B cell (primary cell): ENCODE measurements around the gene IRF1. TPM values are rescaled to one million over a fixed set of nuclear protein-coding genes. Genes with fewer than 3 reads are reported as not detected.

Experiments
- ATAC-seq: fragments of 200-7000 bp; cut with Tn5 transposase; one replicate; pipeline ENCODE4 v1.10.0; 2021; ENCODE audit warnings: low read depth, mild to moderate bottlenecking, moderate number of reproducible peaks, moderate library complexity
- CTCF ChIA-PET: fragments of 350-600 bp; sonication (Branson Sonifier 250); formaldehyde crosslinking; loops from one replicate; lab custom pipeline; 2021; ENCODE audit warnings: antibody characterized with exemption, inconsistent platforms; lab: Charles Lee
- POLR2A ChIA-PET: fragments of 350-600 bp; sonication (Branson Sonifier 250); formaldehyde crosslinking; loops from one replicate; lab custom pipeline; 2021; ENCODE audit warnings: antibody characterized with exemption; lab: Charles Lee
- DNase-seq: peaks from one replicate; pipeline ENCODE4 v3.0.0; 2013
- H2AFZ ChIP-seq: 2 replicates; pipeline ENCODE4 v1.6.1; 2012; ENCODE audit warnings: mild to moderate bottlenecking, low read depth, low read length; ENCODE audit not compliant: insufficient read depth, poor library complexity, severe bottlenecking
- H3K27ac ChIP-seq, 2 donors: 1 replicate in 1 of 2; 2 replicates in 1 of 2; pipeline ENCODE4 v1.5.1; 2012 to 2013; ENCODE audit warnings: low read length in 2 of 2, mild to moderate bottlenecking in 2 of 2, moderate library complexity in 1 of 2
- H3K27me3 ChIP-seq, 4 experiments: fragments of 200-600 bp in 1 of 4; sonication (generic) in 1 of 4; replicated peaks in 1 of 4; 1 replicate in 2 of 4; 2 replicates in 2 of 4; pipeline versions ENCODE4 v1.6.1 to v1.7.0; 2013 to 2016; ENCODE audit warnings: low read length in 3 of 4, mild to moderate bottlenecking in 2 of 4, mixed read lengths in 1 of 4, moderate library complexity in 1 of 4; ENCODE audit not compliant: insufficient read depth in 4 of 4, control insufficient read depth in 3 of 4; ENCODE audit errors: control extremely low read depth in 1 of 4
- H3K36me3 ChIP-seq, 2 experiments: replicated peaks in 1 of 2; 1 replicate in 1 of 2; 2 replicates in 1 of 2; pipeline versions ENCODE4 v1.6.1 to v1.7.1; 2013; ENCODE audit warnings: low read length in 1 of 2; ENCODE audit not compliant: insufficient read depth in 2 of 2, control insufficient read depth in 1 of 2; ENCODE audit errors: control extremely low read depth in 1 of 2, extremely low read depth in 1 of 2
- H3K4me1 ChIP-seq, 2 donors: fragments of 200-600 bp in 1 of 2; sonication (generic) in 1 of 2; 1 replicate in 1 of 2; 2 replicates in 1 of 2; pipeline versions ENCODE4 v1.5.1 to v1.6.1; 2013 to 2017; ENCODE audit warnings: low read length in 2 of 2; ENCODE audit not compliant: control insufficient read depth in 2 of 2, insufficient read depth in 2 of 2
- H3K4me2 ChIP-seq: replicated peaks from 2 replicates; pipeline ENCODE3; 2012; ENCODE audit warnings: mild to moderate bottlenecking, low read depth, low read length; ENCODE audit not compliant: poor library complexity, severe bottlenecking
- H3K4me3 ChIP-seq, 5 experiments: fragments of 200-600 bp in 1 of 5; sonication (generic) in 1 of 5; 1 replicate in 3 of 5; 2 replicates in 2 of 5; pipeline versions ENCODE4 v1.5.1 to v1.7.0; 2011 to 2016; ENCODE audit warnings: low read length in 4 of 5, mild to moderate bottlenecking in 4 of 5, low read depth in 2 of 5, control low read depth in 1 of 5, moderate library complexity in 1 of 5; ENCODE audit not compliant: insufficient read depth in 1 of 5; ENCODE audit errors: control extremely low read depth in 1 of 5, extremely low read depth in 1 of 5
- H3K79me2 ChIP-seq: fragments of 200-600 bp; sonication (generic); one replicate; pipeline ENCODE4 v1.6.0; 2016; ENCODE audit warnings: low read length; ENCODE audit not compliant: control insufficient read depth, insufficient read depth
- H3K9ac ChIP-seq: fragments of 200-600 bp; sonication (generic); 2 replicates; pipeline ENCODE4 v1.6.1; 2017; ENCODE audit warnings: mild to moderate bottlenecking, low read length, moderate library complexity
- H3K9me3 ChIP-seq, 3 donors: one replicate each; pipeline versions ENCODE4 v1.6.1 to v1.7.1; 2013; ENCODE audit warnings: low read length in 2 of 3; ENCODE audit not compliant: control insufficient read depth in 2 of 3, insufficient read depth in 1 of 3; ENCODE audit errors: control extremely low read depth in 1 of 3
- H4K20me1 ChIP-seq: 2 replicates; pipeline ENCODE4 v1.6.0; 2012; ENCODE audit warnings: mild to moderate bottlenecking, low read length; ENCODE audit not compliant: insufficient read depth, control insufficient read depth, poor library complexity, severe bottlenecking
- H3K27ac Mint-ChIP-seq: one replicate; pipeline ENCODE4 v1.8.0; 2021; ENCODE audit warnings: mixed read lengths
- H3K27me3 Mint-ChIP-seq: one replicate; pipeline ENCODE4 v1.8.0; 2021; ENCODE audit warnings: mixed read lengths
- H3K4me1 Mint-ChIP-seq: one replicate; pipeline ENCODE4 v1.8.0; 2021; ENCODE audit warnings: mixed read lengths
- H3K4me3 Mint-ChIP-seq: one replicate; pipeline ENCODE4 v1.8.0; 2021; ENCODE audit warnings: mixed read lengths
- H3K9me3 Mint-ChIP-seq: one replicate; pipeline ENCODE4 v1.8.0; 2022; ENCODE audit warnings: mixed read lengths; ENCODE audit not compliant: insufficient read depth
- EZH2 ChIP-seq: IDR thresholded peaks from 2 replicates; pipeline ENCODE4 v1.6.1; 2012; ENCODE audit warnings: borderline replicate concordance, low read depth, mild to moderate bottlenecking, moderate library complexity, low read length; ENCODE audit not compliant: insufficient read depth, poor library complexity, severe bottlenecking
- WGBS: methylation state at CpG from one replicate; pipeline ENCODE4 v1.1.5; 2013; ENCODE audit warnings: missing lambda C conversion rate; ENCODE audit not compliant: insufficient coverage; 5-methylcytosine and 5-hydroxymethylcytosine counted together
- intact Hi-C: fragments of 100-400 bp; cut with micrococcal nuclease; formaldehyde crosslinking; loops from one replicate; pipeline ENCODE4 v1.10.0; 2022
- polyA plus RNA-seq: library from polyadenylated mRNA; depleted of rRNA; stranded (reverse); fragments of >200 nt; gene quantifications from 2 replicates; pipeline ENCODE4 v1.2.3, GENCODE V29; 2012
- total RNA-seq, 2 donors: library from RNA; stranded (reverse); fragments of 120-200 nt in 1 of 2; gene quantifications; 1 replicate in 1 of 2; 2 replicates in 1 of 2; pipeline versions ENCODE4 v1.2.3 to v1.2.4, GENCODE V29; 2013 to 2022
- TF ChIP-seq, protein P1 (sequence below): fragments of 200-600 bp; IDR thresholded peaks from one replicate; pipeline ENCODE4 v1.8.0; 2022; ENCODE audit warnings: antibody characterized with exemption, mild to moderate bottlenecking

IRF1 gene
- total and polyA plus RNA-seq, 2 donors (not counting 1 experiment from before 2014, with no cell fraction given), result 173 to 306 TPM

DNA sequence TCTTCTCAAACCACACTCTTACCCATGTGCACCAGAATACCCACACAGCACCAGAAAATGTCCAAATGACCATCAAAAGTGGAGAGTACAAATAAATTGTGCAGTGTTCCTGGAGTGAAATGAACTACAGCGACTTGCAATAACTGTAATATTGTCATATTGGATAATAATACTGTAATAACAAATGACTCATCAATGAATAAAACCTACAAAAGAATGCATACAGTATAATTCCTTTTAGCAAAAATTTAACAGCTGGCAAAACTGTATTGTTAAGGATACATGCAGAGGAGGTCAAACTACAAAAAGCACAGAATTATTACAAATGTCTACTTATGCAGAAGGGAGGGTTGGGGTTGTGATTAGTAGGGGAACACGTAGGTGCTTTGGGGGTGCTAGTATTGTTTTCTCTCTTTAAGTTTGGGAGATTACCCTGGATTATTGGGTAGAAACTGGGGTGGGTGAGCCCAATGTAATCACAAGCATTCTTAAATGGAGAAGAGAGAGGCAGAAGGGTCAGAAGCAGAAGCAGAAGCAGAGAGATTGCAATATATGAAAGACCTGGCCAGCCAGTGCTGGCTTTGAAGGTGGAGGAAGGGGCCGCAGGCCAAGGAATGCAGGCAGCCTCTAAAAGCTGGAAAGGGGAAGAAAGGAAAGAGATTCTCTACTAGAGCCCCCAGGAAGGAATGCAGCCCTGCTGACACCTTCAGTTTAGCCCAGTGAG lies 21.8 kb downstream of the IRF1 start:
- intact Hi-C loops, result no loop called here

More for the DNA sequence above, 21.8 kb downstream of the IRF1 start:
- POLR2A ChIA-PET, result interaction anchor here (1.5 to 5.7 kb wide), 3 partner anchors 19 to 26 kb away, joined by 4 to 51 read pairs (median 41); partner anchors contain the start of gene IRF1
- Mint-ChIP-seq H3K27me3 (no peaks in the 10 kb centered on the region), H3K27ac (peak overlapping the region; percentile 73), H3K4me1 (peaks cover 87% of the 10 kb centered on the region), H3K9me3 (no peaks in the 10 kb centered on the region), H3K4me3 (no peak overlapping the region)
- no peak for TF ChIP-seq EZH2
- TF ChIP-seq, protein P1, sequence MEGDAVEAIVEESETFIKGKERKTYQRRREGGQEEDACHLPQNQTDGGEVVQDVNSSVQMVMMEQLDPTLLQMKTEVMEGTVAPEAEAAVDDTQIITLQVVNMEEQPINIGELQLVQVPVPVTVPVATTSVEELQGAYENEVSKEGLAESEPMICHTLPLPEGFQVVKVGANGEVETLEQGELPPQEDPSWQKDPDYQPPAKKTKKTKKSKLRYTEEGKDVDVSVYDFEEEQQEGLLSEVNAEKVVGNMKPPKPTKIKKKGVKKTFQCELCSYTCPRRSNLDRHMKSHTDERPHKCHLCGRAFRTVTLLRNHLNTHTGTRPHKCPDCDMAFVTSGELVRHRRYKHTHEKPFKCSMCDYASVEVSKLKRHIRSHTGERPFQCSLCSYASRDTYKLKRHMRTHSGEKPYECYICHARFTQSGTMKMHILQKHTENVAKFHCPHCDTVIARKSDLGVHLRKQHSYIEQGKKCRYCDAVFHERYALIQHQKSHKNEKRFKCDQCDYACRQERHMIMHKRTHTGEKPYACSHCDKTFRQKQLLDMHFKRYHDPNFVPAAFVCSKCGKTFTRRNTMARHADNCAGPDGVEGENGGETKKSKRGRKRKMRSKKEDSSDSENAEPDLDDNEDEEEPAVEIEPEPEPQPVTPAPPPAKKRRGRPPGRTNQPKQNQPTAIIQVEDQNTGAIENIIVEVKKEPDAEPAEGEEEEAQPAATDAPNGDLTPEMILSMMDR, result no peak
- Histone ChIP-seq H3K79me2 (peaks cover 19% of the 10 kb centered on the region), H3K9me3 (no peaks in the 10 kb centered on the region), H2AFZ (no peak overlapping the region), H3K9ac (no peak overlapping the region), H3K27ac (no peak overlapping the region), H4K20me1 (peaks cover 6% of the 10 kb centered on the region), H3K4me1 (peaks cover 77 to 91% of the 10 kb centered on the region in 2 donors), H3K36me3 (peaks cover 0 to 11% of the 10 kb centered on the region in 2 experiments), H3K4me3 (no peak overlapping the region), H3K4me2 (no peak overlapping the region), H3K27me3 (no peaks in the 10 kb centered on the region)
- DNase-seq (peak; percentile 6), ATAC-seq (no peak)
- CTCF ChIA-PET, result interaction anchor here (0.8 to 12.0 kb wide), 11 partner anchors 10 to 82 kb away, joined by 3 to 128 read pairs (median 10); partner anchors contain the start of gene IRF1
- 100% methylated on average over 2 of the region's 3 CpGs for WGBS
